ENCODE results near the gene OAT.
"Not testable (repeated sequence)": the region's sequence is repeated elsewhere in the genome, so short reads cannot be mapped to it uniquely, and the experiment has no call there.

The OAT gene

DNA sequence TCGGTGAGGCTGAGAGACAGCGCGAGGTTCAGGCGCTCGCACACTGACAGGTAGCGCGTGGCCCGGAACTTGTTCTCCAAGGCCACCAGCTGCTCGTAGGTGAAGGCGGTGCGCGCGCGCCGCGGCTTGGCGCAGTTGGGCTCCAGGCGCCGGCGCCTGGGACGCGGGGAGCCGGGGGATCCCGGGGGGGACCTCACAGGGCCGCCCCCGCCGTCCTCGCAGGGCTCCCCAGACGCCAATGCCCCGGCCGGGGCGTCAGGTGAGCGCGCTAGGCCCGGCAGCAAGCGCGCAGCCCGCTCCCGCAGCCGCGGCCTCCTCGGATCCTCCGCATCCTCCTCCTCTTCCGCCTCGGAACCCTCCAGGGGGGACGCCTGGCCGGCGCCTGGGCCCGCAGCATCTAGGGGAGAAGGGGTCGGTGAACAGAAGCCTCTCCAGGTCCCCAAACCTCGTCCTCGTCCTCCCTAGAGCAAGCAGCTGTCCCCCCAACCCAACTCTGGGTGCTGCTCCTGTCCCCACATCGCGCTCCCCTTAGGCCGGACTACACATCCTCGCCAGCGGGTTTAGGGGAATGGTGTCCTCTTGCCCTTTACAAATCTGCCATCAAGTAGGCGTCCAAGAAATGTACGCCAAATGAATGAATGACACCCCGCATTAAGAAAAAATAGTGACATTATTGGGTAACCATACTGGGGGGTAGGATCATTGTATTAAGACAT, 29.2 kb upstream of the OAT start:
- FAIRE-seq, result no peak

DNA sequence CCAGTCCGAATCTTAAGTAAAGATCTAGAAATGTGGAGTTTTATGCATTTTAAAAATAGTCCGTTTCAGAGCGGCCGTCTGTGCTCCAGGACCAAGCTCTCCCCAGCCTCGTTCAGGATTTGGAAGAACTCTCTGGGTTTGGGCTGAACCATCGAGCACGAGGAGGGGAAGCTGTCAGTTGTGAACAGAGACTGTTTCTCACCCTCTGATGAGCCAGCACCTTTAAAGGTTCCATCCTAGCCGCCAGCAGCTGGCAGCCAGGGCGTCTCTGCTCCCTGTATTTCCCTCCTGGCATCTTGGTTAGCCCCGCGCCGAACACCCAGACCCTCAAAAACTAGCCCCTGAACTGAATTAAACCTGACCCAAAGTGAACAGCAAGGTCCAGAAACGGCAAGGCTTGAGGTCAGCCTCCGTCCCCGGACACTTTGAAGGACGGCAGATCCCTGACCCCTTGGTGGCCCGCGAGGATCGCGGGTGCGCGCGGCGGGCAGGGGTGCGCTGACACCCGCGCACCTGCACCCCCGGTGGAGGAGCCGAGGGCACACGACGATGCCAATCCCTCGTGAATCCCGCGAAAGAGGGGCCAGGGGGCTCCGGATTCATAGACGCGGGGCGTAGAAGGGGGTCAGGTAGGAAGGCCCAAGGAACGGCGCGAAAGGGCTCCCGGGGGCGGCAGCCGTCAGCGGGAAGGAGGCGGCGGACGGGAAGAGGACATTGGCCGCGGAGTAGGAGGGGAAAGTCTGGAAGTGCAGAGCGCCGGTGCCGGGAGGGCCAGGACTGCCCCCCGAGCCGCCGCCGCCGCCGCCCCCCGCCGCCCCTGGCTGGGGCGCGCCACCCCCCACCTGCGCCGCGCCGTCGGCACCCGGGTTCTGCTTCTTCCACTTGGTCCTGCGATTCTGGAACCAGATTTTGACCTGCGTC, 28.4 kb upstream of the OAT start:
- no peak for FAIRE-seq
- no peak for DNase-seq (ENCODE audit: insufficient read length, low spot score)

More for the DNA sequence above, 29.2 kb upstream of the OAT start:
- no peak for DNase-seq (ENCODE audit: insufficient read length, low spot score)

DNA sequence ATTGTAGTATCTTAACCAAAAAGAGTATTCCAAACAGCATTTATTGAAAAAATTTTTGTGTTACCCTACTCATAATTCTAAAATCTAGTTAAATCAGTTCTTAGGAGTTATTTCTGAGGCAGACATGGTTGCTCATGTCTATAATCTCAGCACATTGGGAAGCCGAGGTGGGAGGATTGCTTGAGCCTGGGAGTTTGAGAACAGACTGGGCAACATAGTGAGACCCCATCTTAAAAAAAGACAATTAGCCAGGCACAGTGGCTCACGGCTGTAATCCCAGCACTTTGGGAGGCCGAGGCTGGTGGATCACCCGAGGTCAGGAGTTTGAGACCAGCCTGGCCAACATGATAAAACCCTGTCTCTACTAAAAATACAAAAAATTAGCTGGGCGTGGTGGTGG, 23.0 kb upstream of the OAT start:
- not testable (repeated sequence) for FAIRE-seq; DNase-seq (ENCODE audit: insufficient read length, low spot score)

DNA sequence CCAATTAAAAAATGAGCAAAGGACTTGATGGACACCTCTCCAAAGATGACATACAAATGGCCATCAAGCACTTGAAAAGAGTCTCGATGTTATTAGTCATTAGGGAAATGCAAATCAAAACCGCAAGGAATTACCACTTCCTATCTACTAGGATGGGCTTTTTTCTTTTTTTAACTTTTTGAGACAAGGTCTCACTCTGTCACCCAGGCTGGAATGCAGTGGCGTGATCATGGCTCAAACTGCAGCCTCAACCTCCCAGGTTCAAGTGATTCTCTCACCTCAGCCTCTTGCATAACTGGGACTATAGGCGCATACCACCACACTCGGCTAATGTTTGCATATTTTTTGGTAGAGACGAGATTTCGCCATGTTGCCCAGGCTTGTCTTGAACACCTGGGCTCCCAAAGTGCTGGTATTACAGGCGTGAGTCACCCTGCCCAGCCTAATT, 17.5 kb upstream of the OAT start:
- FAIRE-seq, result no peak
- no peak for DNase-seq (ENCODE audit: insufficient read length, low spot score)

DNA sequence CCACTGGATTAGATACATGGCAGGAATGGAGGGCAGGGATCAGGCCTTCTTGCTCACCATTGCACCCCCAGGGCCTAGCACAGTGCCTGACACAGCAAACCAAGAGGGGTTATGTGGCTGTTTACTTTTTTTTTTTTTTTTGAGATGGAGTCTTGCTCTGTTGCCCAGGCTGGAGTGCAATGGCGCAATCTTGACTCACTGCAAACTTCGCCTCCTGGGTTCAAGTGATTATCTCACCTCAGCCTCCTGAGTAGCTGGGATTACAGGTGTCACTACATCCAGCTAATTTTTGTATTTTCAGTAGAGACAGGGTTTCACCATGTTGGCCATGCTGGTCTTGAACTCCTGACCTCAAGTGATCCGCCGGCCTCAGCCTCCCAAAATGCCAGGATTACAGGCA, 17.0 kb upstream of the OAT start:
- not testable (repeated sequence) for DNase-seq (ENCODE audit: insufficient read length, low spot score); FAIRE-seq

DNA sequence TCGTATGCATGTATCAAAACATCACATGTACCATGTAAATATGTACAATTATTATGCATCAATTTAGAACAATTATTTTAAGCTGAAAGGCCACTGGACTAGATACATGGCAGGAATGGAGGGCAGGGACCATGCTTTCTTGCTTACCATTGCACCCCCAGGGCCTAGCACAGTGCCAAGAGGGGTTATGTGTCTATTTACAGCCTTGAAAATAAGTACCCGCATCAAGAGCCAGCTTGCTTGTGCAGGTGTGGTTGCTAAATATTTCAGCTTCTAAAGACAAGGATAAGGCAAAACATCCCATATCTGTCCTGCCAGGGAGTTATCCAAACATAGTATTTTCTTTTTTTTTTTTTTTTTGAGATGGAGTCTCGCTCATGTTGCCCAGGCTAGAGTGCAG, 14.7 kb upstream of the OAT start:
- no peak for DNase-seq (ENCODE audit: insufficient read length, low spot score)
- no peak for FAIRE-seq

DNA sequence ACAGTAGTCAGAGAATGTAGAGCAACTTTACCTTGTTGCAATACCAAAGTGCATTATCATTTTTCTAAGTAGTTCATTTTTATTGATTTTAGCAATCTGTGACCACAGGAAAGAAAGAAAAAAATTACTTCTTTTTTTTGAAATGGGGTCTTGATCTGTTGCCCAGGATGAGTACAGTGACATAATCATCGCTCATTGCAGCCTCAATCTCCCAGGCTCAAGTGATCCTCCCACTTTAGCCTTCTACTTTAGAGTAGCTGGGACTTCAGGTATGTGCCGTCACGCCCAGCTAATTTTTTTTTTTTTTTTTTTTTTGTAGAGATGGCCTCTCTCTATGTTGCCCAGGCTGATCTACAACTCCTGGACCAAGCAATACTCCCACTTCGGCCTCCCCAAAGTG, 11.4 kb upstream of the OAT start:
- FAIRE-seq (no peak), DNase-seq (ENCODE audit: insufficient read length, low spot score) (no peak)

DNA sequence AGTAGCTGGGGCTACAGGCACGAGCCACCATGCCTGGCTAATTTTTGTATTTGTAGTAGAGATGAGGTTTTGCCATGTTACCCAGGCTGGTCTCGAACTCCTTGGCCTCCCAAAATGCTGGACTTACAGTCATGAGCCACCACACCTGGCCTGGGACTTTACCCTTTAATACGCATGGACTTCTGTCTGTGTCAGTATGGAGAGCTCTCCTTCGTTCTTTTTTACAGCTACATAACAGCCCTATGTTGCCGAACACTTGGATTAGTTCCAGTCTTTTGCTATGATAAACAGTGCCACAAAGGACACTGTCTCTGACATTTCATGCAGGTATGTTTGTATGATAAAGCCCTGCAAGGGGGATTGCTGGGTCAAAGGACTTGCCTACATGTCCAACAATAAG, 10.9 kb upstream of the OAT start:
- FAIRE-seq, result no peak
- DNase-seq (ENCODE audit: insufficient read length, low spot score), result no peak

DNA sequence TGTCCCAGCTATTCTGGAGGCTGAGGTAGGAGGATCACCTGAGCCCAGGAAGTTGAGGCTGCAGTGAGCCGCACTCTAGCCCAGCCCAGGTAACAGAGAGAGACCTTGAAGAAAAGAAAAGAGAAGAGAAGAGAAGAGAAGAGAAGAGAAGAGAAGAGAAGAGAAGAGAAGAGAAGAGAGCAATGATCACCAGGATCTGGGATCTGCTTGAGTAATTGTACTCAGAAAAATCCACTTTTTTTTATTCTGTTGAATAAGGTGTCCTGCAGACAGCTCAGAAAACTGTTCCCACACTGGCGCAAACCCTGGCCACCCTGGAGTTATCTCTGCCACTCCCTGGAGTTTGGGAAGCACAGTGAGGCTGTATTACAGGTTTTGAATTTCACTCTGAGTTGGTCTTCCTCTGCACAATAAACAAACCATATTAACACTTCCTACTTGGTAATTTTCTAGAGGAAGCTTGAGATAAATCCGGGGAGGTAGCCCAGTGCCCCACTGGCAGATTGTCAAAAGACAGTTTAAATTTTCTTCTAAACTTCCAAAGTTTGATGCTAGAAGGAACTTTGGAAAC, 9.6 kb upstream of the OAT start:
- no peak for DNase-seq (ENCODE audit: insufficient read length, low spot score)
- FAIRE-seq, result no peak

DNA sequence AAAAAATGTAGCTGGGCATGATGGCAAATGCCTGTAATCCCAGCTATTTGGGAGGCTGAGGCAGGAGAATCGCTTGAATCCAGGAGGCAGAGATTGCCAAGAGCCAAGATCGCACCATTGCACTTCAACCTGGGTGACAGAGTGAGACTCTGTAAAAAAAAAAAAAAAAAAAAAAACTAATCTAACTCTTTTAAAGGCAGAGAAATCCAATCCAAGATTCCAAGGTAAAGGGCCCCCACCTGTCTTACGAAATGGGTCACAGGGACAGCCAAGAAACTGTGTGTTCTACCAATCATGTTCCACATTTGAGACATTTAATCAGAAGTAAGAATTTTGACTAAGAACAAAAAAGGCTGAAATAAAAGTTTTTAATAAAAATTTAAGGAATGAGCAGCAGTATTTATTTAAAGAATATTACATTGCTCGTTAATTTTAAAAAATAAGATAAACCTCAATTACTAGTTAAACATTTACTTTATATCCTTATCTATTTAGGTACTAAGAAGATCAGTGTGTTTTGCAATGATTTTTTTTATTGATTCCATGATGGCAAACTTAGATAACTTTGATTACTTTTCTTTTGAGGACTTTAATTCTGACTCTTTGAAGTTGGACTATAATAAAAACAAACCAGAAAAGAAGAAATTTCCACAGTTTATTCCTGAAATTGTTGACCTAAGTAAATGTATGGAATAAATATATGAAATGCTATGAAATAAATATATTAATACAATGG, 6.7 kb upstream of the OAT start:
- DNase-seq (ENCODE audit: insufficient read length, low spot score) (no peak), FAIRE-seq (no peak)

DNA sequence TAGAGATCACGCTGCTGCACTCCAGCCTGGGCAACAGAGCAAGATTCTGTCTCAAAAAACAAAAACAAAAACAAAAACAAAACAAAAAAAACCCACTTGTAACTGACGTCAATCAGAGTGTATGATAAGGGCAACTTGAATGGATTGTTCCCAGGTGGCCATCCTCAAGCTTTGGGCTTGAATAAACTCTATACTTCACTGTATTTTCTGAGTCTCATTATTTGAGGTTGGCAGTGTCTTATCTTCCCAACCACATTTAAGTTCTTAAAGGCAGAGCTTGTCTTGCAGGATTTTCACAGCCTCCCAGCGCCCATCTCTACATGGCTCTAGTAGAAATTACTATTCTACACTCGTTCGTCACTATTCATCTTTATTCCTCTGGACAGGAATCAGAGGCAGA, 5.1 kb upstream of the OAT start:
- DNase-seq (ENCODE audit: insufficient read length, low spot score) (no peak), FAIRE-seq (no peak)

DNA sequence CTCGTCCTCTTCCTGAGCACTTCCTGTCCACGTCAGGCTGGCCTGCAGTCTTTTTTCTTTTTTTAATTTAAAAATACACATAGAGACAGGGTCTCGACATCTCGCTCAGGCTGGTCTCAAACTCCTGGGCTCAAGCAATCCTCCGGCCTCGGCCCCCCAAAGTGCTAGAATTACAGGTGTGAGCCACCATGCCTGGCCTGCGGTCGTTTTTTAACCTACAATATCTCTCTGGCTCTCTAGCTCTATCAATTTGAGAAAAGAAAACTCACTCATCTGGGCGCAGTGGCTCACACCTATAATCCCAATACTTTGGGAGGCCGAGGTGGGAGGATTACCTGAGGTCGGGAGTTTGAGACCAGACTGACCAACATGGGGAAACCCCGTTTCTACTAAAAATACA, 4.0 kb upstream of the OAT start:
- FAIRE-seq (no peak), DNase-seq (ENCODE audit: insufficient read length, low spot score) (no peak)

DNA sequence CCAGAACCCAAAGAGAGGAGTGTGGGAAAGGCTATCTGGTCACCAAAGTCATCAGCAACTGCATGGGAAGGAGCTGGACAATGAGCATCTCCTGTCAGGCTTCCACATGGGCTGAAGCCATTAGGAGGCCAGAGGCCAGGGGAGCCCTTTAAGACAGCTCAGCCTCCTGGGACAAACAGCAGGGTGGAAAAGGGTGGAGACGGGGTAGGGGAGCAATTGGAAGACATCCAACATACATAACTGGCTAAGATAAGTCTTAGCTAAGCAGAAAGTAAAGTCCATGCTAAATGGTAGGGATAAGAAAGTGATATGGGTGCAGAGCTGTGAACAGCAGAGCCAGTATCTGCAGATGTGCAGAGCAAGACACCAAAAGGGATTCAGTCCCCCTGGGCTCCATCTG, 1.5 kb upstream of the OAT start:
- DNase-seq (ENCODE audit: insufficient read length, low spot score), result no peak
- no peak for FAIRE-seq

DNA sequence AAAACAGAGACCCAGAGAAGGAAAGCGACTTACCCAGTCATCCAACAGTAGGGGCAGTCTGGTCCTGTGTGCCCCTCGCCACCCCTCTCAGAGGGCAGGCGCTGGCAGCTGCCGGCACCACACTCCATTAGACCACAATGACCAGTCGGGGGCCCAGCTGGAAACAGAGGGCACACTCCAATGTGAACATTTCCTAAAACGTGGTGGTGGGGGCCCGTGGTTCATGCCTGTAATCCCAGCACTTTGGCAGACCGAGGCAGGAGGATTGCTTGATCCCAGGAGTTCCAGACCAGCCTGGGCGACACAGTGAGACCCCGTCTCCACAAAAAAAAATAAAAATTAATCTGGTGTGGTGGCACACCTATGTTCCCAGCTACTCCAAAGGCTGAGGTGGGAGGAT, 912 bp upstream of the OAT start:
- no peak for FAIRE-seq

DNA sequence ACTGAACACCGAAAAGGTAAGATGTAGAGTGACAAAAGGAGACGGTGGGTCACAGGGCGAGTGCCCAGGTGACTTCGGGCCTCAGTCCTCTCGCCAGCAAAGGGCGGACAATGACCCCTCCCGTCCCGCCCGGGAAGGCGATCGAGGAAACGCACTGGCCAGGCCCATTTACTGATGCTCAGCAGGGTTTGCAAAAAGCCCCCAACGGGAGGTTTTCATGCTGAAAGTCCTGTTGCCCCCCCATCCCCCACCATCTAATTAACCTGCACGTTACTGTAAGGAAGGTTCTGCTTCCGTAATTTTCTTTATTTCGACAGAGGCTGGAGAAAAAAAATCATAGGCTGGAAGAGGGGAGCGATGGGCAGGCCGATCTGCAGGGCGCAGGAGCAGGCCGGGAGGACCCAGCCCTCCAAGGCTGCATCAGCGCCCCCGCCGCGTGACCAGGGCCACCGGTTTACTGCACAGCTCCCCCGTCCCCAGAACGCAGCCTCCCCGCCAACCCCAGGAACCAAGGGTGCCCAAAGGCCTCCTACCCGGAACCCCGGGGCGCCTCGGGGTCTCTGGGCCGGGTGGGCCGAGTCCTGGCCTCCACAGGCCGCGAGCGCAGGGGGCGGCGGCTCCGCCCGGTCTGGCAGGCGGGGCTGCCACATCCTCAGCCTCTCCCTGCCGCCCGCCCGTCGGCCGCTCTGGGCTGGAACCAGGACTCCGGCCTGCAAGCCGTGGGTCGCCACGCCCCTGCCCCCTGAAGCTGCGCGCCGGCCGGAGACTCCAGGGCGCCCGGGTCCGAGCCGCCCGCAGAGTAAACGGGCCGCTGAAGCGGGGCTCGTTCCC, 613 bp downstream of the OAT start:
- FAIRE-seq (no peak), DNase-seq (ENCODE audit: insufficient read length, low spot score) (peak; percentile 27)

More for the DNA sequence above, 912 bp upstream of the OAT start:
- DNase-seq (ENCODE audit: insufficient read length, low spot score), result no peak

DNA sequence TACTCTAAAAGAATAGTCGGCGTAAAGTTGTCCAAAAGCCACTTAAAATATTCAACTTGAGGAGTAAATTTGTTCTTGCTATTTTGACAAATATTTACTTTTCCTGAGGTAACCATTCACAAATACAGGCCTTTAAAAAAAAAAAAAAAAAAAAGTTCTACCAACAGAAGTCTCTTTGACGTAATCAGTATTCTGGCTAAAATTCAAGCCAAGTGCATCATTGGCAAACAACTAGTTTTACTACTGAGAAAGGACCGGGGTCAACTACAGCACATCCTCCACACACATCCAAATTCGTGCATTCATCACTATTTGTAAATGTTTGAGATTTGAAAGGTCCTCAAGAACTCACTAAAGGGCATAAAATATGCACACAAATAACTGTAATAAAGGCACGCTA, 2.0 kb downstream of the OAT start:
- FAIRE-seq, result no peak
- DNase-seq (ENCODE audit: insufficient read length, low spot score), result no peak

DNA sequence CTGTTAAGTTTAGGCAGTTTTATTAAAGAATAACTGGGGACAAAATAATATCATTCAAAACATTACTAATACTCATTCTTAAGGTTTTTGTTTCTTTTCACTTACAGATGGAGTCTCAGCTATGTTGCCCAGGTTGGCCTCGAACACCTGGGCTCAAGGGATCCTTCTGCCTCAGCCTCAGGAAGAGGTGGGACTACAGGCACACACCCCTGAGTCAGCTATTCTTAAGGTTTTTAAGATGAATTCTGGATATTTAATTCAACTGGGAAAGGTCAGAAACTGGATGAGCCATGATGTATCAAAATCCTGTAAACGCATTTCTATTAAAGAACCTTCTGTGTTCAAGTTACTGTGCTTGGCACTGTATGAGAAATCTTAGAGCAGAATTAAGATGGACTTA, 3.5 kb downstream of the OAT start:
- no peak for DNase-seq (ENCODE audit: insufficient read length, low spot score)
- no peak for FAIRE-seq

DNA sequence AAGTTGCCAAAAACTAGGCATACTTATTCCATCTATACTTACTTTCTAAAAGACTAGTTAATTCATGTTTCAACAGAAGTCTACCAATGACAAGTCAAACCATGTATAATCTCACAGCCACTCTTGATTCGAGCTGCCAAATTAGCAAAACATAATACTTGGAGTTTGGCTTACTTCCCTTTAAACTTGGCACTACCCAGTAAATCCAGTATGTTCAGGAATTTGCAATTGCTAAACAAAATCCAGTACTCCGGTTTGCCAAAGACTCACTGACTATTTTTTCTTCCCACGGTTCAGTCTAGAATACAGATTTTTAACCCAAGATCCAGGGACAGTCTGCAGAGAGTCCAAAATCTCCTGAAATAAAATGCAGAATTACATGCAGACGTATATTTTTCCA, 4.6 kb downstream of the OAT start:
- no peak for FAIRE-seq
- DNase-seq (ENCODE audit: insufficient read length, low spot score), result no peak

DNA sequence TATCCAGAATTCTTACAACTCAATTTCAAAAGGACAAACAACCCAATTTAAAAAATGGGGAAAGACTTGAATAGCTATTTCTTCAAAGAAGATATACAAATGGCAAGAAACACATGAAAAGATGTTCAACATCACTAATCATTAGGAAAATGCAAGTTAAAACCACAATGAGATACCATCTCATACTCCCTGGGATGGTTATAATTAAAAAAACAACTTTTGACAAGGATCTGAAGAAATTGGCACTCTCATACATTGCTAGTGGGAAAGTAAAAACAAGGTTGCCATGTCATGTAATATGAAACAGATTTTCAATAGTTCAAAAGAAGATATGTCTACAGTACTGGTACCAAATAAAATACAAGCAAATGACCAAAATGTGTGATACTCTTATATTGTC, 9.0 kb downstream of the OAT start:
- no peak for DNase-seq (ENCODE audit: insufficient read length, low spot score)
- FAIRE-seq, result no peak

DNA sequence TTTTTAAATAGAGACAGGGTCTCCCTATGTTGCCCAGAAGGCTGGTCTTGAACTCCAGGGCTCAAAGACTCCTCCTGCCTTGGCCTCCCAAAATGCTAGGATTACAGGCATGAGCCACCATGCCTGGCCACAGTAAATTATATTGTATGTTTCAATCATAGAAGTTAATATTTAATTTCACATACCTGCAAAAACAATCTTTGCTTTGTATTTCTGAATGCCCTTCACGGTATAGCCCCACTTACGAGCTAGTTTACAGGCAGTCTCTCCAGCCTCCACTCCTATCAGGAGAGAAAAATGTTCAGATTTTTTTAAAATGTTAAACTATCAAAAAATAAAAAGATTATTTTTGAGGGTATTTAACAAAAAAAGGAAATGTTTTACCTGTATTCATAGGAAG, 10.4 kb downstream of the OAT start:
- no peak for DNase-seq (ENCODE audit: insufficient read length, low spot score)
- FAIRE-seq, result no peak
